ENCODE data around the gene ATP6V1B1. TPM values are rescaled to one million over a fixed set of nuclear protein-coding genes. Genes with fewer than 3 reads are reported as not detected.
A peak's percentile ranks its signal among the peaks of the same experiment; 100 is the strongest.

The ATP6V1B1 gene
- total RNA-seq, 4 donors from 2014 or later, result 7.3 to 110 (median 55.0) TPM

- intact Hi-C loops (cut with DNase I; ENCODE audit: low total_unique reads), result loop anchor here (5.0 kb wide), 1 partner anchor 76 kb away; no protein-coding TSS in a partner anchor
- no peak for TF ChIP-seq POLR2A (IDR thresholded peaks at IDR 0.05)
- peak in 1 of 3 donors; percentile 68 for TF ChIP-seq CTCF (IDR thresholded peaks at IDR 0.05)
- no peak overlapping the region for H3K4me3 ChIP-seq (ENCODE audit: low read depth, poor library complexity, severe bottlenecking)
- DNase-seq (ENCODE audit: low spot score in 2 of 2), result peak; percentile 69 to 95
- 9 to 11% methylated on average over 24 to 27 of the region's 27 CpGs for WGBS, 2 donors
These were observed 12.8 kb downstream of the ATP6V1B1 start for GRCh38 chr2:70948337-70949003.

- TF ChIP-seq POLR2A (IDR thresholded peaks at IDR 0.05) (no peak), CTCF (IDR thresholded peaks at IDR 0.05) (no peak)
- DNase-seq (ENCODE audit: low spot score in 2 of 2), result no peak
- WGBS, 2 donors, result 75 to 81% methylated on average over 11 of the region's 11 CpGs
- H3K4me3 ChIP-seq (ENCODE audit: low read depth, poor library complexity, severe bottlenecking), result no peak overlapping the region
- intact Hi-C loops (cut with DNase I; ENCODE audit: low total_unique reads), result loop anchor here (5.0 kb wide), 1 partner anchor 77 kb away; no protein-coding TSS in a partner anchor
These were observed 13.4 kb downstream of the ATP6V1B1 start for GRCh38 chr2:70949086-70949485.

GRCh38 chr2:70954886-70955285, 19.2 kb downstream of the ATP6V1B1 start:
- peak in 1 of 2 donors; percentile 59 for DNase-seq (ENCODE audit: low spot score in 2 of 2)
- H3K4me3 ChIP-seq (ENCODE audit: low read depth, poor library complexity, severe bottlenecking), result no peak overlapping the region
- no peak for TF ChIP-seq CTCF (IDR thresholded peaks at IDR 0.05)
- TF ChIP-seq POLR2A (IDR thresholded peaks at IDR 0.05), result no peak
- 79 to 86% methylated on average over 7 of the region's 7 CpGs for WGBS, 2 donors
- intact Hi-C loops (cut with DNase I; ENCODE audit: low total_unique reads), result no loop called here

DNA sequence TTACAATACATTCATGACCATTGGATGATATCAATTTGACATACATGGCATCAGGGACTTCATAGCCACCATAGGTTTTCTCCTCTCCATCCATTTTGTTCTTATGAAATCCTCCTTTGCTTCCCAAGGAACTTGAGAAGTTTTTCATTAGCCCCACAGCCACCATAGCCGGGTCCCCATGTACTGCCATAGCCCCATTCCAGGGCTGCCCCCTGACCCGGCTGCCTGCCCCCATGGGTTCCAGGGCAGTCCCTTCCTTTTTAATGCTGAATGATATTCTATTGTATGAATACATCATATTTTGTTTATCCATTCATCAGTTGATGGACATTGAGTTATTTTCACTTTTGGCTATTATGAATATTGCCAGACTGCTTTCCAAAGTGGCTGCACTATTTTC, 20.4 kb downstream of the ATP6V1B1 start:
- intact Hi-C loops (cut with DNase I; ENCODE audit: low total_unique reads), result no loop called here
- H3K4me3 ChIP-seq (ENCODE audit: low read depth, poor library complexity, severe bottlenecking), result no peak overlapping the region
- DNase-seq (ENCODE audit: low spot score in 2 of 2), result no peak
- WGBS, 2 donors, result 88 to 93% methylated on average over 2 of the region's 2 CpGs
- TF ChIP-seq CTCF (IDR thresholded peaks at IDR 0.05) (no peak), POLR2A (IDR thresholded peaks at IDR 0.05) (no peak)

DNA sequence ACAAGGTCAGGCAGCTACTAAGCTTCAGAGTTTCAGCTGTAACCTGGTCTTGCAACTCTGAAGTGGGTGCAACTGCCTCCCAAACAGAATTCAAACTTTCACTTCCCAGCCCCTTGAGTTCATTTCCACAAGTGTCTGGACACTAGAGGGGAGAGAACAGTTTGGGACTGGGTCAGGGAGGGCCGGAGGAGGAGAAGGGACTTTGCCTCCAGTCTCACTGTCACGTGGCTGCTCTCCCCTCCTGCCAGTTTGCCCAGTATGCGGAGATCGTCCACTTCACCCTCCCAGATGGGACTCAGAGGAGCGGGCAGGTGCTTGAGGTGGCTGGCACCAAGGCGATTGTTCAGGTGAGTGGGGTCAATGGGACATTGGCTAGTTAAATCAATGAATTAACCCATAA, 22.1 kb downstream of the ATP6V1B1 start:
- intact Hi-C loops (cut with DNase I; ENCODE audit: low total_unique reads), result no loop called here
- peak in 1 of 2 donors; percentile 66 for DNase-seq (ENCODE audit: low spot score in 2 of 2)
- no peak overlapping the region for H3K4me3 ChIP-seq (ENCODE audit: low read depth, poor library complexity, severe bottlenecking)
- 81 to 84% methylated on average over 6 of the region's 6 CpGs for WGBS, 2 donors
- TF ChIP-seq POLR2A (IDR thresholded peaks at IDR 0.05), result no peak
- TF ChIP-seq CTCF (IDR thresholded peaks at IDR 0.05), result no peak

DNA sequence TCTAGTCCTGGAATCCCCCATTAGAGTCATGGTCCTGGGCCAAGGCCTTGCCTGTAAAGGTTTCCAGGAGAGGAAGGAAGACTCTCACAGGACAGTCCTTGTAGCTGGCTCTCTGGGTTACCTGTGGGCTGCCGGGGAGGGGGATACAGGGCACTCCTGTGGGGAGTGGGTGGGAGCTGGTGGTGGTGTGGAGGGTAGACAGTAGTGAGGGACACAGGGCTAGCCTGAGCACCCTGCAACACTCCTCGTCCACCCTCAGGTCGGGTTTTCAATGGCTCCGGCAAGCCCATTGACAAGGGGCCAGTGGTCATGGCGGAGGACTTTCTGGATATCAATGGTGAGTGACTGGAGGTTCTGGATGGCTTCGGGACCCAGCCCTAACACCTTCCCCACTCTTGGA, 23.1 kb downstream of the ATP6V1B1 start:
- DNase-seq (ENCODE audit: low spot score in 2 of 2), result peak in 1 of 2 donors; percentile 53
- no peak overlapping the region for H3K4me3 ChIP-seq (ENCODE audit: low read depth, poor library complexity, severe bottlenecking)
- 92 to 96% methylated on average over 6 of the region's 6 CpGs for WGBS, 2 donors
- intact Hi-C loops (cut with DNase I; ENCODE audit: low total_unique reads), result no loop called here
- TF ChIP-seq CTCF (IDR thresholded peaks at IDR 0.05), result no peak
- TF ChIP-seq POLR2A (IDR thresholded peaks at IDR 0.05), result no peak
